ENCODE results near the gene COL8A1. TPM values are rescaled to one million over a fixed set of nuclear protein-coding genes. Genes with fewer than 3 reads are reported as not detected.

The COL8A1 gene
- total RNA-seq, 1 donor from 2014 or later = 5.6 TPM

GRCh38 chr3:99753268-99753975 is 115.0 kb downstream of the COL8A1 start:
- Mint-ChIP-seq H3K27ac (ENCODE audit: unreplicated experiment) (no peak overlapping the region), H3K9me3 (ENCODE audit: unreplicated experiment) (no peaks in the 10 kb centered on the region), H3K4me1 (ENCODE audit: unreplicated experiment) (no peaks in the 10 kb centered on the region), H3K36me3 (ENCODE audit: low read depth, unreplicated experiment) (no peaks in the 10 kb centered on the region), H3K4me3 (ENCODE audit: unreplicated experiment) (no peak overlapping the region), H3K27me3 (ENCODE audit: unreplicated experiment) (no peaks in the 10 kb centered on the region)
- DNase-seq (ENCODE audit: low spot score) = peak; percentile 38
- TF ChIP-seq, protein P1, sequence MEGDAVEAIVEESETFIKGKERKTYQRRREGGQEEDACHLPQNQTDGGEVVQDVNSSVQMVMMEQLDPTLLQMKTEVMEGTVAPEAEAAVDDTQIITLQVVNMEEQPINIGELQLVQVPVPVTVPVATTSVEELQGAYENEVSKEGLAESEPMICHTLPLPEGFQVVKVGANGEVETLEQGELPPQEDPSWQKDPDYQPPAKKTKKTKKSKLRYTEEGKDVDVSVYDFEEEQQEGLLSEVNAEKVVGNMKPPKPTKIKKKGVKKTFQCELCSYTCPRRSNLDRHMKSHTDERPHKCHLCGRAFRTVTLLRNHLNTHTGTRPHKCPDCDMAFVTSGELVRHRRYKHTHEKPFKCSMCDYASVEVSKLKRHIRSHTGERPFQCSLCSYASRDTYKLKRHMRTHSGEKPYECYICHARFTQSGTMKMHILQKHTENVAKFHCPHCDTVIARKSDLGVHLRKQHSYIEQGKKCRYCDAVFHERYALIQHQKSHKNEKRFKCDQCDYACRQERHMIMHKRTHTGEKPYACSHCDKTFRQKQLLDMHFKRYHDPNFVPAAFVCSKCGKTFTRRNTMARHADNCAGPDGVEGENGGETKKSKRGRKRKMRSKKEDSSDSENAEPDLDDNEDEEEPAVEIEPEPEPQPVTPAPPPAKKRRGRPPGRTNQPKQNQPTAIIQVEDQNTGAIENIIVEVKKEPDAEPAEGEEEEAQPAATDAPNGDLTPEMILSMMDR (IDR thresholded peaks at IDR 0.05; ENCODE audit: unreplicated experiment) = peak; percentile 78

- DNase-seq (ENCODE audit: low spot score) = no peak
- no peaks in the 10 kb centered on the region for H3K4me1 Mint-ChIP-seq (ENCODE audit: unreplicated experiment)
- TF ChIP-seq, protein P1 (IDR thresholded peaks at IDR 0.05; ENCODE audit: unreplicated experiment) = no peak
- no peaks in the 10 kb centered on the region for H3K36me3 Mint-ChIP-seq (ENCODE audit: low read depth, unreplicated experiment)
- no peak overlapping the region for H3K27ac Mint-ChIP-seq (ENCODE audit: unreplicated experiment)
- H3K4me3 Mint-ChIP-seq (ENCODE audit: unreplicated experiment) = no peak overlapping the region
- no peaks in the 10 kb centered on the region for H3K9me3 Mint-ChIP-seq (ENCODE audit: unreplicated experiment)
- H3K27me3 Mint-ChIP-seq (ENCODE audit: unreplicated experiment) = no peaks in the 10 kb centered on the region
Measured at GRCh38 chr3:99755831-99756230, 117.4 kb downstream of the COL8A1 start.

DNA sequence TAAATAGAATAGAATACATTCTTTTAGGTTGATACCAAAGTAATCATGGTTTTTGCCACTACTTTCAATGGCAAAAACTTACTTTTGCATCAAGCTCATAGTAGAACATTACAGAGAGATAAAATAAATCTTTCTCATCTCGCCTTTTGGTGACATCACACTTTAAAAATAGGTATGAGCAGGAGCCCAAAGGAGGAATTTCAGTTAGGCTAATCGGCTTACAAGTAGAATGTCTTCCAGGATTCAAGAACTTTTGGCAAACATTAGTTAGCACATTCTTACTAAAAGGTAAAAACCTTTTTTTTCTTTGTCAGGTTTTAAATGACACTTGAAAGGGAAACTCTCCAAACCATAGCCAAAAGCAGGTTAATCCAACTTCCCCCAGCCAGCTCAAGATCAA is 119.6 kb downstream of the COL8A1 start:
- no peak overlapping the region for H3K27ac Mint-ChIP-seq (ENCODE audit: unreplicated experiment)
- H3K36me3 Mint-ChIP-seq (ENCODE audit: low read depth, unreplicated experiment) = no peaks in the 10 kb centered on the region
- DNase-seq (ENCODE audit: low spot score) = no peak
- H3K4me1 Mint-ChIP-seq (ENCODE audit: unreplicated experiment) = no peaks in the 10 kb centered on the region
- no peaks in the 10 kb centered on the region for H3K27me3 Mint-ChIP-seq (ENCODE audit: unreplicated experiment)
- H3K4me3 Mint-ChIP-seq (ENCODE audit: unreplicated experiment) = no peak overlapping the region
- H3K9me3 Mint-ChIP-seq (ENCODE audit: unreplicated experiment) = no peaks in the 10 kb centered on the region
- TF ChIP-seq, protein P1 (IDR thresholded peaks at IDR 0.05; ENCODE audit: unreplicated experiment) = no peak

DNA sequence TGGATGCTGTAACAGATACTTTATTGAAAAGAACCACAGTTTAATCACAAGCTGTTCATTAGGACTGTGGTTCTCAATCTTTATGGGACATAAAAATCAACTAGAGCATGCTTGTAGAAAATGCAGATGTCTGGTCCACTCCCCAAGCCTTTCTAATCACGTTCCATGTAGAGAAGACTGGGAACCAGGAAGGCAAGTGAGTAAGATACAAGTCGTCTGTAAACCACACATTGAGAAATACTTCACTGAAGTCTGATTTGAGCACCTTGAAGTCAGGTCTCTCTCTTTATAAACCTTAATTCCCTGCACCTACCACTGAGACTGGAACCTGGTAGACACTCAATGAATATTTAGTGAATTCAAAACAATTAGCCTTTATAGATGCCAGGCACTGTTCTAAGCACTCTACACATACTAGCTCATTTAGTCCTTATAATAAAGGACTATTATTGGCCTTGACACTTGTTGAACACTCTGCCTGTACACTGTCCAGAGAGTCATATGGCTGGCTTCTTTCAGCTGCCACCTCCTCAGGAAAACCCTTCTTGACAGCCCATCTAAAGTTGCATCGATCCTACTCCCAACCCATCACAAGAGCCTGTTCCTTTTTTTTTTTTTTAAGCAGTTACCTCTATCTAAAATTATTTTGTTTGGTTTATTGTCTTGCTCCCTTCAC is 120.2 kb downstream of the COL8A1 start:
- Mint-ChIP-seq H3K4me3 (ENCODE audit: unreplicated experiment) (no peak overlapping the region), H3K4me1 (ENCODE audit: unreplicated experiment) (no peaks in the 10 kb centered on the region), H3K9me3 (ENCODE audit: unreplicated experiment) (no peaks in the 10 kb centered on the region), H3K36me3 (ENCODE audit: low read depth, unreplicated experiment) (no peaks in the 10 kb centered on the region), H3K27ac (ENCODE audit: unreplicated experiment) (no peak overlapping the region), H3K27me3 (ENCODE audit: unreplicated experiment) (no peaks in the 10 kb centered on the region)
- TF ChIP-seq, protein P1 (IDR thresholded peaks at IDR 0.05; ENCODE audit: unreplicated experiment) = no peak
- no peak for DNase-seq (ENCODE audit: low spot score)

DNA sequence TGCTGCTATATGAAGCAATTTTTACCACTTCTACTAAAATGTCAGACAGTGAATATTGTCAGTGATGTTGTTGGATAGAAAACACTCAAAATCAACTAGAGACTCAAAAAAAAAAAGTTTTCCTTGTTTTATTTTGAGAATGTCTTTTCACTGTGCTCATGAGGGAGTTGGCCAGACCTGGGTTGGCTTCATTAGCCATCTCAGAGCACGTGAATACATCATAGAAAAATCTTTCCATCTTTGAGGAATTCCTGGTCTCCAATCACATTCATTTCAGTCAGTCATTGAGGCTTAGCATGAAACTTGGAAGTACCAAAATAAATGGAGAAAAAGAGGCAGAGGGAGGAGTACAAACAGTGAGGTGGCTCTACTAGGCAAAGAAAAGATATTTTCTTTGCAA is 121.6 kb downstream of the COL8A1 start:
- Mint-ChIP-seq H3K36me3 (ENCODE audit: low read depth, unreplicated experiment) (no peaks in the 10 kb centered on the region), H3K4me3 (ENCODE audit: unreplicated experiment) (no peak overlapping the region), H3K27ac (ENCODE audit: unreplicated experiment) (no peak overlapping the region), H3K27me3 (ENCODE audit: unreplicated experiment) (no peaks in the 10 kb centered on the region), H3K4me1 (ENCODE audit: unreplicated experiment) (peaks cover under 1% of the 10 kb centered on the region), H3K9me3 (ENCODE audit: unreplicated experiment) (no peaks in the 10 kb centered on the region)
- DNase-seq (ENCODE audit: low spot score) = no peak
- TF ChIP-seq, protein P1 (IDR thresholded peaks at IDR 0.05; ENCODE audit: unreplicated experiment) = no peak

Measured in endothelial cell (in vitro differentiated cells).